Prostate gland (tissue), 2 donors: ENCODE measurements around the gene ADAMTSL5. TPM values are rescaled to one million over a fixed set of nuclear protein-coding genes. Genes with fewer than 3 reads are reported as not detected.

Source experiments
- DNase-seq: peaks from one replicate; pipeline ENCODE4 v3.0.0-alpha.2; 2019; ENCODE audit warnings: low spot score
- H3K27ac ChIP-seq, 2 donors: fragments of 200-600 bp; sonication (generic); 2 replicates each; pipeline ENCODE4 v1.5.1; 2017 to 2019
- H3K27me3 ChIP-seq: fragments of 200-600 bp; sonication (generic); replicated peaks from 2 replicates; pipeline ENCODE4 v1.5.1; 2019; ENCODE audit not compliant: insufficient read depth
- H3K36me3 ChIP-seq, 2 donors: fragments of 200-600 bp; sonication (generic); 1 replicate in 1 of 2; 2 replicates in 1 of 2; pipeline versions ENCODE4 v1.5.1 to v1.8.1; 2017 to 2019
- H3K4me1 ChIP-seq: fragments of 200-600 bp; sonication (generic); replicated peaks from 2 replicates; pipeline ENCODE4 v1.5.1; 2019
- H3K4me3 ChIP-seq, 2 donors: fragments of 200-600 bp; sonication (generic); 2 replicates each; pipeline ENCODE4 v1.5.1; 2017 to 2019
- H3K9me3 ChIP-seq: fragments of 200-600 bp; sonication (generic); 2 replicates; pipeline ENCODE4 v1.5.1; 2017
- CTCF ChIP-seq, 4 experiments: fragments of 200-600 bp in 2 of 4; fragments of 450-650 bp in 2 of 4; sonication (generic) in 2 of 4; IDR thresholded peaks; 1 replicate in 3 of 4; 2 replicates in 1 of 4; pipeline ENCODE4 v1.5.1; 2016 to 2019; ENCODE audit warnings: antibody characterized with exemption in 4 of 4, mild to moderate bottlenecking in 2 of 4, moderate library complexity in 2 of 4
- POLR2A ChIP-seq: fragments of 450-650 bp; IDR thresholded peaks from one replicate; pipeline ENCODE4 v1.6.1; 2016; ENCODE audit warnings: antibody characterized with exemption, mild to moderate bottlenecking
- POLR2AphosphoS5 ChIP-seq: sonication (generic); formaldehyde crosslinking; IDR thresholded peaks from one replicate; pipeline ENCODE4 v1.6.1; 2017; ENCODE audit warnings: antibody characterized with exemption
- WGBS: methylation state at CpG from one replicate; pipeline ENCODE4 v1.1.5; 2018; 5-methylcytosine and 5-hydroxymethylcytosine counted together
- intact Hi-C: fragments of 100-400 bp; cut with DNase I; formaldehyde crosslinking; loops from one replicate; pipeline ENCODE4 v1.14.2; 2022
- total RNA-seq, 2 donors: library from RNA; depleted of rRNA; stranded (reverse); fragments of >200 nt; gene quantifications; one replicate each; pipeline ENCODE4 v1.1.0, GENCODE V29; 2016

The ADAMTSL5 gene
- total RNA-seq, 2 donors from 2014 or later, result 0.82 to 14.5 TPM

GRCh38 chr19:1509602-1510441 lies 3.0 kb downstream of the ADAMTSL5 start:
- intact Hi-C loops, result no loop called here
- H3K36me3 ChIP-seq, result no peaks in the 10 kb centered on the region
- no peak for DNase-seq
- H3K27me3 ChIP-seq, result peaks cover 3% of the 10 kb centered on the region
- WGBS, result 60% methylated on average over 11 of the region's 11 CpGs
- no peaks in the 10 kb centered on the region for H3K9me3 ChIP-seq
- no peak overlapping the region for H3K27ac ChIP-seq
- no peak for TF ChIP-seq POLR2AphosphoS5
- TF ChIP-seq POLR2A, result no peak
- no peak for TF ChIP-seq CTCF (IDR thresholded peaks at IDR 0.05)
- H3K4me3 ChIP-seq, result no peak overlapping the region
- H3K4me1 ChIP-seq, result no peaks in the 10 kb centered on the region

- TF ChIP-seq CTCF (IDR thresholded peaks at IDR 0.05) (no peak), POLR2AphosphoS5 (no peak), POLR2A (no peak)
- Histone ChIP-seq H3K4me1 (no peaks in the 10 kb centered on the region), H3K36me3 (no peaks in the 10 kb centered on the region), H3K27ac (peak overlapping the region; percentile 62 to 79), H3K27me3 (peaks cover 8% of the 10 kb centered on the region), H3K9me3 (no peaks in the 10 kb centered on the region), H3K4me3 (peak overlapping the region in 1 of 2 donors; percentile 22)
- 72% methylated on average over 4 of the region's 12 CpGs for WGBS
- intact Hi-C loops, result no loop called here
- DNase-seq, result no peak
Measured at GRCh38 chr19:1508507-1508856, 4.3 kb downstream of the ADAMTSL5 start.

GRCh38 chr19:1507763-1508506 lies 4.9 kb downstream of the ADAMTSL5 start:
- 1% methylated on average over 40 of the region's 46 CpGs for WGBS
- Histone ChIP-seq H3K4me3 (peak overlapping the region; percentile 22 to 26), H3K36me3 (no peaks in the 10 kb centered on the region), H3K27me3 (peaks cover 13% of the 10 kb centered on the region), H3K9me3 (no peaks in the 10 kb centered on the region), H3K4me1 (no peaks in the 10 kb centered on the region), H3K27ac (peak overlapping the region; percentile 62 to 79)
- TF ChIP-seq POLR2A (peak; percentile 29), CTCF (IDR thresholded peaks at IDR 0.05) (no peak), POLR2AphosphoS5 (peak; percentile 94)
- intact Hi-C loops, result no loop called here
- peak; percentile 88 for DNase-seq

GRCh38 chr19:1507192-1507660 lies 5.6 kb downstream of the ADAMTSL5 start:
- no peak for DNase-seq
- TF ChIP-seq POLR2A (no peak), POLR2AphosphoS5 (no peak), CTCF (IDR thresholded peaks at IDR 0.05) (no peak)
- intact Hi-C loops, result no loop called here
- no peaks in the 10 kb centered on the region for H3K9me3 ChIP-seq
- peaks cover 17% of the 10 kb centered on the region for H3K27me3 ChIP-seq
- no peaks in the 10 kb centered on the region for H3K4me1 ChIP-seq
- peak overlapping the region in 1 of 2 donors; percentile 79 for H3K27ac ChIP-seq
- no peak overlapping the region for H3K4me3 ChIP-seq
- 59% methylated on average over 18 of the region's 23 CpGs for WGBS
- H3K36me3 ChIP-seq, result no peaks in the 10 kb centered on the region
